Stimulated activated CD4-positive, alpha-beta T cell treated with anti-CD3 and anti-CD28 coated beads, Interleukin-15, amount 100 ng/mL, for 48 hours (primary cell): ENCODE measurements around the gene STPG2.

Source experiments
- DNase-seq, 2 donors: peaks; one replicate each; pipeline ENCODE4 v3.0.0-alpha.2; 2020; ENCODE audit warnings: low read depth in 2 of 2

Gene STPG2

DNA sequence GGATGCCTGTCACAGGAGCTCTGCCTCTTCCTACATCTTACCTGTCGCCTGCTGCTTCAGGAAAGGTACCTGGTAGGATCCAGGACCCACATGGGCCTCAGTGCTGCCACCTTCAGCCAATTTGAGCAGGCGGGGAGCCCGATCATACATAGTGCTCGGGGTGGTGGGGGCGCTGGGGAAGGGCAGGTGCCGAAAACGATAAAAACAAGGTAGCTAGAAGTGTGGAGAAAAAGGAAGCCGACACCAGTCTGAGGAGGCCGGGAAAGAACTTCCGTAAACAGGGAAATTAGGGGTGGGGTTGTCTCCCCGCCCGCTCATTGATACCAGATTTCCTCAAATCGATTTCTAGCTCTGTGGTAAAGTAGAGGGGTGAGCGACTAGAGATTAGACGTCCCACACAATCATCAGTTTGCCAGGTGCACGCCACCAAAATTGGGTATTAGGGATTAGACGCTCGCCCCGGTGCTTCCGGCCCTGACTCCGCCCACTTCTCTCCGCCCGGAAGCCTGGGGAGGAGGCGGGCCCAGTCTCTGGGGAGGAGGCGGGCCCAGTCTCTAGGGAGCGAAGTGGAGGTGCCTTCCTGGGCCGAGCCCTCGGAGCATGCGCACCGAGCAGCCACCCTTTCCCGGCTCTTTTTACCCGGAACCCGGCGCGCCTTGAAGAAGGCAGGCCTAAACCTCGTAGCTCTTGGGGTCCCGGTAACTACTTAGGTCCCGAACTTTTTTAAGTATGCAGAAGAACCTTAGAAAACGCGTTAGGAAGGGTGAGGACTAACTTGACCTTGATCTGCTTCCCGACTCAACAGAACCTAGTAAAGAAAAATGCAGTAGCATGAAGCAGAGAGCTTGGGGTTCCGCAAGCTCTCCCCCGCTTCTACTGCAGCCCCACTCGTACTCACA, at the start of gene STPG2:
TSS of gene STPG2 (minus strand) at position 476 of the 899 bp plus-strand sequence.
- peak; percentile 87 to 91 for DNase-seq

DNA sequence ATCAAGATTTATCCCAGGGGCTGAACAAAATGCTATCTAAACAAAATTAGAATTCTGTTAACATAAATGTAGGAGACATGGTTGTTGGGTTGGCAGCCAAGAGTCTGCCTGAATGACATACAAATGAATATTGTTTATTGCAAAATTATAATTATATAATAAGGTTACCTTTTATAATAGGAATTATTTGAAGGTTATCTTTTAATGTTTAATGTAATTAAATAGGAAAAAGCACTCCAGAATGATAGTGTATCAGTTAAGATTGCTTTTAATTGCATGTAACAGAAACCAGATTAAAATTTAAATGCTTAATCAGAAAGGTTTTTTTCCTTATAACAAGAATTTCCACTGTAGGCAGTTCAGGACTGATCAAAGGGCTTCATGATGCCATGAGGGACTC, 42.0 kb upstream of the STPG2 start:
- DNase-seq, result no peak

DNA sequence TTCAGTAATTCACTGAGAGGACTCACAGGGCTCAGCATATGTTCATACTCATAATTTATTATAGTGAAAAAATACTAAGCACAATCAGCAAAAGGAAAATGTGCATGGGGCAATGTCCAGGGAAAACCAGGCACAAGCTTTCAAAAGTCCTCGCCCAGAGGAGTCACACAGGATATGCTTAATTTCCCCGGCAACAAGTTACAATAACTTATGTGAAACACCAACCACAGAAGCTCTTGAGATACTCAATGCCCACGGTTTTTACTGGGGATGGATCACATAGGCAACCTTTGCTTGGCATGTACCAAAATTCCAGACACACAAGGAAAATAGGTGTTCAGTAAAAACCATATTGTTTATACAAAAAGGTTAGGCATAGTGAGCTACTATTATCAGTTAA, 38.5 kb upstream of the STPG2 start:
- DNase-seq, result no peak

DNA sequence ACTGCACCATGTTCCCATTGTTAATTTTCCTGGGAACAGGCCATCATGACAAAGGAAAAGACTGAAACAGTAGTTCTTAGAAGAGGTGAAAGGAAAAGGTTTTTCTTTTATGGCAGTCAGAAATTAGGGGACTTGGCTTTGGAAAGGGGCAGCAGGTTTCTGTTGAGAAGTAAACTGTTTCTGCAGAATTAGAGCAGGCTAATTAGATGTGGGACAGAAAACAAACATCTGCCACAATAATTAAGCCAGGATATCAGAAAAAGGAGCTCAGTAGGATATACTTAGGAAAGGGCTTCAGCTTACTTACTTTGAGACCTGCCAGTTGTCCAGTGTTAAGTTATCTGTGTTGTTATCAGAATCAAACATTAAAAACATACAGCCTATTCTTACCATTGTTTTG, 36.7 kb upstream of the STPG2 start:
- no peak for DNase-seq

DNA sequence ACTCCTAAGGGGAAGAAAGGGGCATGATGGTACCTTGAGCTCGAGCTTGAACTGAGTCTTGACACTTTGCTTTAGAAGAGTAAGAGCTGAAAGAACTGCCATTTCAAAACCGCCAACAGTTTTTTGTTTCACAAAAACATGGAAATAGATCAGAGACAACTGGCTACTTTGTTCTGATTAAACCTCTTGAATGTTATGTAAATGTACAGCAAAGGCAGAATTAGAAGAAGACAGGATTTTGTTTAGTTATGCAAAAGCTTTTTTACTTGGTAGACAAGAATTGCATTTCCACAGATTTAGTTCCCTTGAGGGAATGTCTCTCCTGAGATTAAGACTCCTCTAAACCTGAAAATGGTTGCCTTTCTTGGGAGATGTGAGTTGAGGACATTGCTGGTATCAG, 33.3 kb upstream of the STPG2 start:
- DNase-seq, result no peak

DNA sequence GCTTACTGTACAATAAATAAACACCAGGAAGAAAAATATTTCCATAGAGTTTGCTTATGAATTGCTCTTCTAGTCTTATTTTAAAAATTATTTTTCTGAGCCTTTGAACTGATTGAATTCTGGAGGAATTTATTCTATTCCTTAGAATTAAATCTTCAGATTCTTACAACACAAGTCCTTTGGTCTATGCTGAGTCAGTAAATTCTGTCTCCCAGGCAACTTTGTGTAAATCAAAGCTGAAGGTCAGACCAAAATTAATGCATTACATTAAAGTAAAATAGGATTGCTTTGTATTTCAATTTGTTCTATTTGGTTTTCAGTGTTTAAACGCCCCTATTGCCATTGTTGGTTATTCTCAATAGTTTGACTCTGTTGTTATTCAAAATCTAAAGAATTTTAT, 26.8 kb upstream of the STPG2 start:
- no peak for DNase-seq

DNA sequence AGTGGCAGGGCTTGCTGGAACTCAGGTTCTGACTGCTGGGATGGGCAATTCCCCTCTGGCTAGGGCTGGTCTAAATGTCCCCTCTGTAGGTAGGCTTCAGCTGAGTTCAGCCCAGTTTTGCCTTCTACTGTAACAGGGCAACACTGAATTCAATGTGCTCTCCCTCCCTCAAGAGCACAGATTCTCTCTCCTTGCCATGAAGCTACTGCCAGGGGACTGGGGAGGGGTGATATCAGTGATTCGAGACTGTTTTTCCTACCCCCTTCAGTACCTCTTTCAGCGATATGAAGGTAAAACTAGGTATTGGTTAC, 23.4 kb upstream of the STPG2 start:
- DNase-seq, result no peak

DNA sequence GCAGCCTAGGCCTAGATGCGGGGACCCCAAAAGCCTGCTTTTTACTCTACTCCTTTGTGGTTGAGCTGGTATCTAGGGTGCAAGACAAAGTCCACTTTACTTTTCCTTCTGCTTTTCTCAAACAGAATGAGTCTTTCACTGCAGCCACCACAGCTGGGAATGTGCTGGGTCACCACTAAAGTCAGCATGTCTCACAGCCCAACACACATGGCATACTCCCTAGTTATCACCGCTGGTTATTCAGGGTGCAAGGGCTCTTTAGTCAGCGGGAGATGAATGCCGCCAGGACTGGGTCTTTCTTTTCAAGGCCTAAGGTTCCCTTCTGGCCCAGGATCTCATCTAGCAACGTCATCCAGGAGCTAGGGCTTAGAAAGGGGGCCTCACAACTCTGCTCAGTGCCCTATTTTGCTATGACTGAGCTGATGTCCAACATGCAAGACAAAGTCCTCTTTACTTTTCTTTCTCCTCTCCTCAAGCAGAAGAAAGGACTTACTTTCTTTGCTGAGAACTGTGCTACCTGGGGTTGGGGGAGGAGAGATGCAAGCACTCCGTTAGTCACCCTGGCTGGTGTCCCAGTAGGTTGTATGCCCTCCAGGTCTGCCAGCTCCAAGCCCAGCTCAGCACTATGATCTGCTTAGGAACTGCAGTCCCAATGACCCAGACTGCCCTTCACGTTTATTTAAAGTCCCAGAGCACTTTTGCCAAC, 22.9 kb upstream of the STPG2 start:
- no peak for DNase-seq

DNA sequence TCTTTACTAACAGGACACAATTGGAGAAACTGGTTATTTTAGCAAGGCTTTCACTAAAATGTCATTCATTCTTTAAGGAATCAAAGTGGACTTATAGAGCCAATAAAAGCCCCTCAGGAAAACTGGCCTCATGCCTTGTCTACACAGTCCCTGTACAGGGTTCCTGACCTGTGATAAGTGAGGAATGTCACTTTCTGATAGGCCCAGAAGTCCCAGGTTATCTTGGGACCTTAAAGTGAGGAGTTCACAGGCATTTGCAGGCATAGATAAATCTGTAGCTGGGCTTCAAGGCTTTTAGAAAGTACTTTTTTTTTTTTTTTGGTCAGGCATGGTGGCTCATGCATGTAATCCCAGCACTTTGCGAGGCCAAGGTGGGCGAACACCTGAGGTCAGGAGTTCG, 19.4 kb upstream of the STPG2 start:
- no peak for DNase-seq

DNA sequence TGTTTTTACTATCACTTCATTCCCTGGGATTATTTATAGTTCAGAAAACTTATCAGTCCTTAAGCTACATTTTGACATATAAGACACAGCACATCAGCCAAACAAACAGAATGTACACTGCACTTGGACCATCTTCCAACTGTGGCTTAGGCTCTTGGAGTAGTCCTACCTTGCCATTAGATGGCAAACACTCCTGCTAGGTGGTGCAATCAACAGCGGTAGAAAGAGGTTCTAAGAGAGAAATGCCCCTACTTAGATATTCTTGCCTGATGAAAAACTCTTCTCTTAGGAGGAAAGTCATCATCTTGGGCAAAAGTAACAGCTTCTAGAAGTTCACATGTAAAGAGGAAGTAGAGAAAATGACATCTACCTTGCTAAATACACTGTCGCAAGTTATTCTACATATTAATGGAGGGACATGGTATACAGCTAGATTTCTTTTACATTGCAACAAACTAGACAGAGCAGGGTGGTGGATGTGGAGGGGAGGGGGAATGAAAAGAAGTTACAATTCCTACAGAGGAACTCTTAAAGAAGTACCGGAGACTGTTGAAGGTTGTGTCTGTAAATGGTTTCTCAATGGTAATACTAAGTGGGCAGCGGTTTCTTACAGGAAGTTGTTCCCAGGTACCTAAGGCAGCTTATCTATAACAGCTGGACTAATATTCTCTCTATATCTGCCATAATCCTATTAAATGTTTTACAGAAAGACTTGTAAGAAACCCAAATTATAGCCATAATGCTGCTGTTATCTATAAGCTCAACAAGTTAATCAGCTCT, 8.1 kb upstream of the STPG2 start:
- DNase-seq, result no peak

DNA sequence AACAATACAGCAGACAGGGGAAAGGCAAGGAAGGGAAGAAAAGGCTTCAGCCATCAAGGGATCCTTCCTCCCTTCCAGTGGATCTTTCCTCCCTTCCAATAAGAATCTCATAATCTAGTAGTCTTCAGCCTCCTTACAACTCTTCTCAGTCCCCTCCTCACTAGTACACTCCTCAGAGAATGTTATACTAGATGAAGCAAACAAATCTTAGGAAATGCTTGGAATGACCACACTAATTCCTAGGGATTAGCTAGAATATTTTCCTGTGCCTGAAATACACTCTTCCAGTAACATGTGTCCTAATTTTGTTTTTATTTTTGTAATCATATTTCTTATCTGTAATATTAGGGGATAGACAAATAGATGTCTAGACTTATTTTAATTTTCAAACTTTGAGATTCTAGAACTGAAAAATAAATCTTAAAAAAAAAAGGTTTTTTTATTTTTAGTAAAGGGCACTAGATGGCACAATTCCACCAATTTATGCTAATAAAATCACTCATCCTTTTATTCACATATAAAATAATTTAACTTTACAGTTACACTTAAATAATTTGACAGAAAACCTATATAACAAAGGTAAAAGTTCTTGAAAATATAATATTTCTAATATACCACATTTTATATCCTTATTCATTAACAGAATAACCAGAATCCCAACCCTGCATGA, 7.0 kb upstream of the STPG2 start:
- no peak for DNase-seq

DNA sequence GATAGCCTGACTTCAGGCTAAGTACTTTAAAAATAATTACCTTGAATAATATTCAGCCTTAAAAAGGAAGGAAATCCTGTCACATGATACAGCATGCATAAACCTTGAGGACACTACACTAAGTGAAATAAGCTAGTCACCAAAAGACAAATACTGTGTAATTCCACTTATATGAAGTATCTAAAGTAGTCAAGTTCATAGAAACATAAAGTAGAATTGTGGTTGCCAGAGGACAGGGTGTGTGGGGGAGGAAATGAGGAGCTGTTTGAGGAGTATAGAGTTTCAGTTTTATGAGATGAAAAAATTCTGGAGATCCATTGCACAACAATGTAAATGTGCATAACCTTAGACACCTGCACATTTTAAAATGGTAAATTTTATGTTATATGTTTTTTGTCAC, 5.6 kb upstream of the STPG2 start:
- no peak for DNase-seq

DNA sequence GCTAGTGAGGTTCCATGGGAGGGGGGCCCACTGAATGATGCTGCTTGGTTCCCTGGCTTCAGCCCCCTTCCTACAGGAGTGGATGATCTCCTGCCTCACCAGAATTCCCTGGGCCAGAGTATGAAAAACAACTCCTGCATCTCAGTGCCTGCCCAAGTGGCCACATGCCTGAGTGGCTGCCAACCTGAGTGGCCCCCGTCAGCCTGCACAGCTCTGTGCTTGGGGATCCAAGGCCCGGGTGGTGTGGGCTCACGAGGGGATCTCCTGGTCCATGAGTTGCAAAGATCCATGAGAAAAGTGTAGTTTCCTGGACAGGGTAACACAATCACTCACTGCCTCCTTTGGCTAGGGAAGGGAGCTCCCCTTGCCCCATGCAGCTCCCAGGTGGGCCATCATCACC, 17.1 kb downstream of the STPG2 start:
- DNase-seq, result no peak

DNA sequence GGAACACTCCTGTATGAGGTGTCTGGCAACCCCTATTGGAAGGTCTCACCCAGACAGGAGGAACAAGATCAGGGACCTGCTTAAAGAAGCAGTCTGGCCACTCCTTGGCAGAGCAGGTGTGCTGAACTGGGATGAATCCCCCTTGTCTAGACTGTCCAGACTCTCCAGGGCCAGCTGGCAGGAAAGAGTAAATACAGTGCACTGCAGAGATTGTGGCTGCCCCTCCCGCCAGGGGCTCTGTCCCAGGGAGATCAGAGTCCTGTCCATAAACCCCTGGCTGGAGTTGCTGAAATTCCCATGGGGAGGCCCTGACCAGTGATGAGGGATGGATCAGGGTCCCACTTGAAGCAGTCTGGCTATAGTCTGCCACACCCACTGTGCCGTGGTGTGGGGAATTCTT, 17.7 kb downstream of the STPG2 start:
- DNase-seq, result no peak

DNA sequence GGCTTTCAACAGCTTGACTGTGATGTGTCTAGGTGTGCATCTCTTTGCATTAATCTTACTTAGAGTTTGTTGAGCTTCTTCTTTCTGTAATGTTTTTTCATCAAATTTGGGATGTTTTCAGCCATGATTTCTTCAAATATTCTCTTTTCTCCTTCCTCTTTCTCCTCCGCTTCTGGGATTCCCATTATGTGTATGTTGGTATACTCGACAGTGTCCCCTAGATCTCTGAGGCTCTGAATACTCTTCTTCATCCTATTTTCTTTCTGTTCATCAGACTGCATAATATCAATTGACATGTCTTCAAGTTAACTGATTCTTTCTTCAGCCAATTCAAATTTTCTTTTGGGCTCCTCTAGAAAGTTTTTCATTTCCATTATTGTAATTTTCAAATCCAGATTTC, 25.9 kb downstream of the STPG2 start:
- DNase-seq, result no peak

DNA sequence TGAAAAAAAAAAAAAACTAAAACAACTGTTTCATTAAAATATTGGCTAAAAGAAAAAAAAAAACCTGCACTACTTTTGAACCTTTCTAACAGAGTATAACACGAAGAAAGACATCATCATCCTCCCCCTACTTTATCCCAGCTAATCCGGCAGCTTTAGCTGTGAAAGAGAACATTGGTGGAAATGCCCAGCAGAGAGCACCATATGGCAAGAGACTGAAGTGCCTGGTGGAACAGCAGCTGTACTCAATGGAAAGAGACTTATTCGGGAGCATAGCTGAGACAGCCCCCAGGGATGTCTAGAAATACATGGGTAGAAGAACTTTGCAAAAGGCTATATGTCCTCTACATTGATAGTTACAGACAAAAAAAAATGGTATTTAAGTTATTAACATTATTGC, 30.3 kb downstream of the STPG2 start:
- no peak for DNase-seq

DNA sequence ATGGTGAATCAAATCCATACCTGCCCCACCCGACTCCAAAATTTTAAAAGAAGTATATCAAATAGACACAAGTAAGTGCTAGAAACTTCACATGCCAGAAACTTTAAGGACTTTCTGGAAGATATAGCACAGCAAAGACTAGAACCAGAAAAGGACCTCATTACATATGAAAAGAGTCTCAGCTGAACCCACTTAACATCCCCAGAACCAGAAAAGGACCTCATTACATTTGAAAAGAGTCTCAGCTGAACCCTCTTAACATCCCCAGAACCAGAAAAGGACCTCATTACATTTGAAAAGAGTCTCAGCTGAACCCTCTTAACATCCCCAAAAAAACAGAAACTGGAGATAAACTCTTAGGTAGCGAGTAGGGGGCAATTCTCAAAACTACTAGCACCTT, 32.3 kb downstream of the STPG2 start:
- no peak for DNase-seq

DNA sequence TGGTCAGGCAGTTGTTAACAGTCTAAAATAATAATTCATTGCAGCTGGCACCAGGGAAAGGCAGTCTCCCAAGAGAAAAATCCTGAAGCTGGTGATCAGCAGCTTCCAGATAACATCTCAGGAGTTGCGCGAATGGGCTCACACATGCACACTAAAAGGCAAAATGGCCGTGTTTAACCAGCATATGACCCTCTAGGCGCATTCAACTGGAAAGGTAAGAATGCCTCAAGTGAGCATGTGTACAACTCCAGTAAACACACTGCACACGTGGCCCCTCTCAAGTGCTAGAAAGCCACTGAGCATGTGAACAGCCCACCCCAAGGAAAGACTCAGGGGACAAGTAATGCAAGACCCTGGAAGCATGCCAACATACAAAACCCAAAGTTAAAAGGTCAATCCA, 33.1 kb downstream of the STPG2 start:
- DNase-seq, result no peak

DNA sequence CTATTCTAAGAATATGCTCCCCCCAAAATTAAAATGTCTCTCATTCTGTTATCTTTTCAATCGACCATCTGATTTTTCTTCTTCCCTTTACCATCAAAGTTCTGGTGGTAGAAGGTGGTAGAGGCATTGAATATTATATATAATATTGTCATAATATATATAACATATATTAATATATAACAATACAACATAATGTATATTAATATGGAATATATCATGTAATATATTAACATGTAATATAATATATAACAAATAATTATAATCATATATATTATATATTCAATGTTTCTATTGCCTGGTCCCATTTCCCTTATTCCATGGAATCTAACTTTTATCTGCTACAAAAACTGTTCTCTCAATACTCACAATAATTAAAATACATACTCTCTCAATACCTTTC, 40.6 kb downstream of the STPG2 start:
- no peak for DNase-seq

DNA sequence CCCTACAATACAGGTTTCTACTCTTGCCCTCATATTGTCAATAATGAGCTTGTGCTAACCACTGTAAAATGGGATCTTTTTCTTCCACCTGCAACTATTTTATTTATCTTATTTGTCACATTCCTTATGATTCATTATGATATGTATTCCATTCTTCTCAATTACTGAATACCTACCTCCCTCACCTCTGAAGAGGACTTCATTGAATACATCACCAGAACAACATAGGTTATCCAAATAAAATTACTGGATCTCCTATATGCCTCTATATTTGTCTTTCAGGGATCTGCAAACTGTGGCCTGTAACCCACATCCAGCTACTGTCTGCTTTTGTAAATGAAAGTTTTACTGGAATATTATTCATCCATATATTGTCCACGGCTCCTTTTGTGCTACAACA, 41.3 kb downstream of the STPG2 start:
- no peak for DNase-seq

DNA sequence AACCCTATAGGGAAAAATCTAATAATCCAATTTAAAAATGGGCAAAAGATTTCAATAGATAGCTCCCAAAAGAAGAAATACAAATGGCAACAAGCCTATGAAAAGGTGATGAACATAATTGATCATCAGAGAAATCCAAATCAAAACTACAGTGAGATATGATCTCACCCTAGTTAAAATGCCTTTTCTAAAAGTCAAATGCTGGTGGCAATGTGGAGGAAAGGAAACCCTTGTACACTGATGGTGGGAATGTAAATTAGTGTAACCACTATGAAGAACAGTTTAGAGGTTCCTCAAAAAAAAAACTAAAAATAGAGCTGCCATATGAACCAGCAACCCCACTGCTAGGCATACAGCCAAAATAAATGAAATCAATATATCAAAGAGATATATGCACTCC, 44.5 kb downstream of the STPG2 start:
- no peak for DNase-seq

DNA sequence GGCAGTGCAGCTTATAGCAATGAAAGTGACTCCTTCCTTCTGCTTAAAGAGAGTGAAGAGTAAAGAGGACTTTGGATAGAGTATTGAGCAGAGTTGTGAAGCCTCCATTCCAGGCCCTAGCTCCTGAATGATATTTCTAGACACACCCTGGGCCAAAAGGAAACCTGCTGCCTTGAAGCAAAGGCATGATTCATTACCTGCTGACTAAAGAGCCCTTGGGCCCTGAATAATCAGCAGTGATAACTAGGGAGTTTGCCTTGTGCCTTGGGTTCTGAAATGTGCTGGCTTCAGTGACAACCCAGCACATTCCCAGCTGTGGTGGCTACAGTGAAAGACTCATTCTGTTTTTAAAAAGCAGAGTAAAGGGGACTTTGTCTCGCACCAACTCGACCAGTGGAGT, 49.2 kb downstream of the STPG2 start:
- no peak for DNase-seq
